ENCODE data around the gene EBNA1BP2.
"Not testable (repeated sequence)": the region's sequence is repeated elsewhere in the genome, so short reads cannot be mapped to it uniquely, and the experiment has no call there.

The EBNA1BP2 gene

GRCh38 chr1:43171876-43172526, at the start of gene EBNA1BP2, which contains the start of gene CFAP57:
Gene EBNA1BP2 (minus strand): TSS chr1:43172290. CDS start chr1:43172118, 172 bp downstream.
Gene CFAP57 (plus strand): TSS chr1:43172330. CDS start chr1:43172754, 424 bp downstream.
- no peak for FAIRE-seq

GRCh38 chr1:43221797-43222196, 49.7 kb upstream of the EBNA1BP2 start:
- no peak for FAIRE-seq

- no peak for FAIRE-seq
Observed at GRCh38 chr1:43220905-43221778, 49.1 kb upstream of the EBNA1BP2 start.

GRCh38 chr1:43217747-43218146, 45.7 kb upstream of the EBNA1BP2 start:
- no peak for FAIRE-seq

- FAIRE-seq, result no peak
Observed at GRCh38 chr1:43214501-43215444, 42.7 kb upstream of the EBNA1BP2 start.

GRCh38 chr1:43208277-43208676, 36.2 kb upstream of the EBNA1BP2 start:
- FAIRE-seq, result not testable (repeated sequence)

- FAIRE-seq, result no peak
Observed at GRCh38 chr1:43207229-43207853, 35.3 kb upstream of the EBNA1BP2 start.

- FAIRE-seq, result no peak
Observed at GRCh38 chr1:43206600-43207228, 34.6 kb upstream of the EBNA1BP2 start.

- no peak for FAIRE-seq
Observed at GRCh38 chr1:43205671-43206070, 33.6 kb upstream of the EBNA1BP2 start.

GRCh38 chr1:43204394-43204793, 32.3 kb upstream of the EBNA1BP2 start:
- no peak for FAIRE-seq

- no peak for FAIRE-seq
Observed at GRCh38 chr1:43203859-43204258, 31.8 kb upstream of the EBNA1BP2 start.

GRCh38 chr1:43199093-43199726, 27.1 kb upstream of the EBNA1BP2 start:
- no peak for FAIRE-seq

GRCh38 chr1:43197343-43198127, 25.4 kb upstream of the EBNA1BP2 start:
- FAIRE-seq, result no peak

- no peak for FAIRE-seq
Observed at GRCh38 chr1:43194509-43194908, 22.4 kb upstream of the EBNA1BP2 start.

- FAIRE-seq, result no peak
Observed at GRCh38 chr1:43188106-43188505, 16.0 kb upstream of the EBNA1BP2 start.

GRCh38 chr1:43184995-43185394, 12.9 kb upstream of the EBNA1BP2 start:
- FAIRE-seq, result no peak

- FAIRE-seq, result no peak
Observed at GRCh38 chr1:43184388-43184787, 12.3 kb upstream of the EBNA1BP2 start.

GRCh38 chr1:43177691-43178090, 5.6 kb upstream of the EBNA1BP2 start:
- no peak for FAIRE-seq

GRCh38 chr1:43174873-43175272, 2.8 kb upstream of the EBNA1BP2 start:
- FAIRE-seq, result no peak

- FAIRE-seq, result no peak
Observed at GRCh38 chr1:43172527-43172972, 460 bp upstream of the EBNA1BP2 start.
